Articular chondrocyte of knee joint (primary cell): ENCODE data around the gene CHODL. TPM values are rescaled to one million over a fixed set of nuclear protein-coding genes. Genes with fewer than 3 reads are reported as not detected.

Source experiments
- total RNA-seq: library from RNA; depleted of rRNA; stranded (reverse); fragments of >200 nt; gene quantifications from 2 replicates; pipeline ENCODE4 v1.2.3, GENCODE V29; 2012

Gene CHODL, protein sequence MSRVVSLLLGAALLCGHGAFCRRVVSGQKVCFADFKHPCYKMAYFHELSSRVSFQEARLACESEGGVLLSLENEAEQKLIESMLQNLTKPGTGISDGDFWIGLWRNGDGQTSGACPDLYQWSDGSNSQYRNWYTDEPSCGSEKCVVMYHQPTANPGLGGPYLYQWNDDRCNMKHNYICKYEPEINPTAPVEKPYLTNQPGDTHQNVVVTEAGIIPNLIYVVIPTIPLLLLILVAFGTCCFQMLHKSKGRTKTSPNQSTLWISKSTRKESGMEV
- total RNA-seq, result 0.11 TPM in 1 of 2 replicates, not detected in the other

DNA sequence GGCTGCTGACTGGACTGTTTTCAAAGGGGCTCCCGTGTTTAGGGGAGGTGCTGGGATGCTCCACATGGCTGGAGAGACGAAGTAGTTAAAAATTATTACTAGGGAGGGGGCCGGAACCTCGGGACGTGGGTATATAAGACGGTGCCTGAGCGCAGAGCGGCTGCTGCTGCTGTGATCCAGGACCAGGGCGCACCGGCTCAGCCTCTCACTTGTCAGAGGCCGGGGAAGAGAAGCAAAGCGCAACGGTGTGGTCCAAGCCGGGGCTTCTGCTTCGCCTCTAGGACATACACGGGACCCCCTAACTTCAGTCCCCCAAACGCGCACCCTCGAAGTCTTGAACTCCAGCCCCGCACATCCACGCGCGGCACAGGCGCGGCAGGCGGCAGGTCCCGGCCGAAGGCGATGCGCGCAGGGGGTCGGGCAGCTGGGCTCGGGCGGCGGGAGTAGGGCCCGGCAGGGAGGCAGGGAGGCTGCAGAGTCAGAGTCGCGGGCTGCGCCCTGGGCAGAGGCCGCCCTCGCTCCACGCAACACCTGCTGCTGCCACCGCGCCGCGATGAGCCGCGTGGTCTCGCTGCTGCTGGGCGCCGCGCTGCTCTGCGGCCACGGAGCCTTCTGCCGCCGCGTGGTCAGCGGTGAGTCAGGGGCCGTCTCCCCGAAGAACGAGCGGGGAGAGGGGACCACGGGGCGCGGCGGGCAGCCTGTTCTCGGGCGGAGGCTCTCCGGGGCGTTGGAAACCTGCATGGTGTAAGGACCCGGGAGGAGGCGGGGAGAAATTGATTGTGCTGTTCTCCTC lies at the start of gene CHODL:
CHODL (plus strand) TSS at position 163 of the 793 bp plus-strand sequence; CDS start at position 554, 391 bp downstream.

Other genes with a start within 250 kb of the CHODL start
- gene TMPRSS15, start 159.0 kb downstream of the CHODL start, total RNA-seq, result not detected in 2 replicates